ENCODE data around the gene ZNF578.
"Not testable (repeated sequence)": the region's sequence is repeated elsewhere in the genome, so short reads cannot be mapped to it uniquely, and the experiment has no call there.

Gene ZNF578
- total RNA-seq: 0 to 2.0 (median 0.52) reads per million in 9 experiments

GRCh38 chr19:52453324-52454094, at the start of gene ZNF578:
Gene ZNF578, plus strand, starts transcription at chr19:52453553. Its CDS starts 48,293 bp downstream, at chr19:52501846.
- Mint-ChIP-seq H3K27ac (peak within 1 kb of the TSS; percentile 26 to 67), H3K4me1 (ENCODE audit: low read depth in 2 of 2) (peaks cover 5 to 13% of the 10 kb centered on the region in 2 donors), H3K4me3 (peak within 1 kb of the TSS; percentile 83 to 85), H3K27me3 (peaks cover 0 to 5% of the 10 kb centered on the region in 2 donors), H3K36me3 (ENCODE audit: insufficient read depth) (peaks cover 13% of the 10 kb centered on the region), H3K9me3 (peaks cover 32 to 48% of the 10 kb centered on the region in 2 donors)
- DNase-seq: peak; percentile 33 to 39 (median 35)
- ATAC-seq (replicated peaks): peak; percentile 89

GRCh38 chr19:52410276-52410675, 43.1 kb upstream of the ZNF578 start:
- no peaks in the 10 kb centered on the region for H3K27me3 Mint-ChIP-seq
- H3K27ac Mint-ChIP-seq: no peak overlapping the region
- H3K4me3 Mint-ChIP-seq: no peak overlapping the region
- no peaks in the 10 kb centered on the region for H3K4me1 Mint-ChIP-seq (ENCODE audit: low read depth in 2 of 2)
- ATAC-seq (replicated peaks): no peak
- peaks cover 35% of the 10 kb centered on the region for H3K36me3 Mint-ChIP-seq (ENCODE audit: insufficient read depth)
- peaks cover 0 to 3% of the 10 kb centered on the region in 2 donors for H3K9me3 Mint-ChIP-seq
- DNase-seq: no peak

GRCh38 chr19:52415711-52416110, 37.6 kb upstream of the ZNF578 start:
- H3K27me3 Mint-ChIP-seq: no peaks in the 10 kb centered on the region
- H3K9me3 Mint-ChIP-seq: peaks cover 8 to 11% of the 10 kb centered on the region in 2 donors
- DNase-seq: no peak
- H3K4me3 Mint-ChIP-seq: no peak overlapping the region
- H3K36me3 Mint-ChIP-seq (ENCODE audit: insufficient read depth): no peaks in the 10 kb centered on the region
- H3K27ac Mint-ChIP-seq: no peak overlapping the region
- H3K4me1 Mint-ChIP-seq (ENCODE audit: low read depth in 2 of 2): no peaks in the 10 kb centered on the region
- no peak for ATAC-seq (replicated peaks)

DNA sequence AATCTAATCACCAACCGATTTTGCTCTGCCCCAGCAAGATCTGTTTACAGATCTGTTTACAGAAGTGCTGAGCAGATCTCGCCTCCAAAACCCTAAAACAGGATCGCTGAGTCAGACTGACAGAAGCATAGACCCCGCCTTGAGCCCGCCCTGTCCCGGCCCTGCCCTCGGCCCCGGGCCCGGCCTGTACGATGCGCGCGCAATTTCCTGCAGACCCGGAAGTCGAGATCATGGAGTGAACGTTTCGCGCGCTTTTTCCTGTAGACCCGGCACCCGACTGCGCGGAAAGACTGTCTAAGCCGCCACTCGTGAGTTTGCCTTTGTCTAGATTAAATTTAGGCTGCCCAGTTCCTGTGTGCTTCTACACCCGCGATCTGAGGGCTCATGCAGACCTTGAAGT, 24.4 kb upstream of the ZNF578 start, which contains the start of gene ZNF534:
Gene ZNF534, plus strand, starts transcription at position 212 of the 400 bp plus-strand sequence. CDS start 2,327 bp downstream, outside the sequence.
- Mint-ChIP-seq H3K27me3 (no peaks in the 10 kb centered on the region), H3K27ac (no peak within 1 kb of the TSS), H3K4me3 (no peak within 1 kb of the TSS), H3K9me3 (peaks cover 9 to 15% of the 10 kb centered on the region in 2 donors), H3K36me3 (ENCODE audit: insufficient read depth) (no peaks in the 10 kb centered on the region), H3K4me1 (ENCODE audit: low read depth in 2 of 2) (no peaks in the 10 kb centered on the region)
- DNase-seq: no peak
- ATAC-seq (replicated peaks): no peak

GRCh38 chr19:52442179-52442578, 11.2 kb upstream of the ZNF578 start:
- ATAC-seq (replicated peaks) (no peak), DNase-seq (no peak)
- Mint-ChIP-seq H3K27ac (no peak overlapping the region), H3K4me3 (no peak overlapping the region), H3K36me3 (ENCODE audit: insufficient read depth) (no peaks in the 10 kb centered on the region), H3K4me1 (ENCODE audit: low read depth in 2 of 2) (no peaks in the 10 kb centered on the region), H3K9me3 (peaks cover 16 to 32% of the 10 kb centered on the region in 2 donors), H3K27me3 (peaks cover 0 to 7% of the 10 kb centered on the region in 2 donors)

GRCh38 chr19:52444506-52444905, 8.8 kb upstream of the ZNF578 start:
- no peak overlapping the region for H3K4me3 Mint-ChIP-seq
- H3K4me1 Mint-ChIP-seq (ENCODE audit: low read depth in 2 of 2): no peaks in the 10 kb centered on the region
- no peak for DNase-seq
- no peaks in the 10 kb centered on the region for H3K36me3 Mint-ChIP-seq (ENCODE audit: insufficient read depth)
- peaks cover 10 to 31% of the 10 kb centered on the region in 2 donors for H3K9me3 Mint-ChIP-seq
- no peak for ATAC-seq (replicated peaks)
- peaks cover 0 to 5% of the 10 kb centered on the region in 2 donors for H3K27me3 Mint-ChIP-seq
- no peak overlapping the region for H3K27ac Mint-ChIP-seq

DNA sequence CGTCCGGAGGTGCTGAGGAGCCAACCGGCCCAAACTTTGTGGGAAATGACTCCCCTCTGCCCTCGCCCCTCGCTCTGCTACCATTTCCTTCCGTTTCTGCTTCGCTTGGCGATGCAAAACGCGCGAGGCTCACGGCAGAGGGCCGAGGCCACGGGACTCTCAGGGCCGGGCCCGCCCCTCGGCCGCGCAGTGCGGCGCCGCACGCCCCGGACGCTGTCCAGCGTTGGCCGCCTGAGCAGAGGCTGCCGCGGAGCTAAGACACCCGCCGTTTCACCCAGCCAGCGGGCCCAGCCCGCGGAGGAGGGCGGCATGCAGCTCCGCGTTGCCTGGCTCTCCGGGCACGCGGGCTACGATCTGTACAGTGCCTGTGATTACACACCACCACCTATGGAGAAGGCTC, 2.1 kb upstream of the ZNF578 start:
- no peak overlapping the region for H3K4me3 Mint-ChIP-seq
- no peak for DNase-seq

DNA sequence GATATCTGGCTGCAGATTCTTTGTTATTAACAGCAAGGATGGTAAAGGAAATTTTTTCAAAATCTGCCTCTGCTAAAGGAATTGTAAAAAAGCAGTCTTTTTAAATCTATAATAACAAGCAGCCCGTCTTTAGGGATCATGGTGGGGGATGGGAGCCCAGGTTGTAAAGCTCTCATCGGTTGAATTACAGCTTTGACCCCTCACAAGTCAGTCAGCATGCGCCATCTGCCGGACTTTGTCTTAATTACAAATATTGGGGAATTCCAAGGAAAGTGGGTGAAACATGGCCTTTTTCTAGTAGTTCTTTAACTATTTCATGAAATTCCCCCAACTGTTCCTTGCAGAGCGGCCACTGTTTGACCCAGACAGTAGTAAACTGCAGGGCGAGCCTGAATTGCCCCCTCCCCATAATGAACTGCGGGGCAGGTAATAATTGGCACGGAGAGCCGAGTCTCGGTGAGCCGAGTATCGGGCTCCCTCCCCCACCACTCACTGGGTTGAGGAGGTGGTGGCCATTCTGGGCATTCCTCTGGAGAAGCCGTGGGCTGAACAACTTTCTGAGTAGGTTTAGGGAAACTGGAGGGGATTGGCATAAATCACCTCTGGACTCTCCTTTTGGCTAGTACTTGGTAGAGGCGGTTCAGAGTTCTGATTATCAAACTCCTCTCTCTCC, 11.6 kb downstream of the ZNF578 start:
- no peak for ATAC-seq (replicated peaks)
- DNase-seq: no peak
- Mint-ChIP-seq H3K27me3 (no peaks in the 10 kb centered on the region), H3K4me3 (no peak overlapping the region), H3K36me3 (ENCODE audit: insufficient read depth) (no peaks in the 10 kb centered on the region), H3K27ac (no peak overlapping the region), H3K4me1 (ENCODE audit: low read depth in 2 of 2) (peaks cover 0 to 4% of the 10 kb centered on the region in 2 donors), H3K9me3 (peaks cover 13 to 17% of the 10 kb centered on the region in 2 donors)

More for the DNA sequence above, 2.1 kb upstream of the ZNF578 start:
- Mint-ChIP-seq H3K9me3 (peaks cover 25 to 49% of the 10 kb centered on the region in 2 donors), H3K27ac (no peak overlapping the region), H3K27me3 (peaks cover 0 to 5% of the 10 kb centered on the region in 2 donors), H3K36me3 (ENCODE audit: insufficient read depth) (no peaks in the 10 kb centered on the region), H3K4me1 (ENCODE audit: low read depth in 2 of 2) (peaks cover 5 to 12% of the 10 kb centered on the region in 2 donors)
- ATAC-seq (replicated peaks): no peak

DNA sequence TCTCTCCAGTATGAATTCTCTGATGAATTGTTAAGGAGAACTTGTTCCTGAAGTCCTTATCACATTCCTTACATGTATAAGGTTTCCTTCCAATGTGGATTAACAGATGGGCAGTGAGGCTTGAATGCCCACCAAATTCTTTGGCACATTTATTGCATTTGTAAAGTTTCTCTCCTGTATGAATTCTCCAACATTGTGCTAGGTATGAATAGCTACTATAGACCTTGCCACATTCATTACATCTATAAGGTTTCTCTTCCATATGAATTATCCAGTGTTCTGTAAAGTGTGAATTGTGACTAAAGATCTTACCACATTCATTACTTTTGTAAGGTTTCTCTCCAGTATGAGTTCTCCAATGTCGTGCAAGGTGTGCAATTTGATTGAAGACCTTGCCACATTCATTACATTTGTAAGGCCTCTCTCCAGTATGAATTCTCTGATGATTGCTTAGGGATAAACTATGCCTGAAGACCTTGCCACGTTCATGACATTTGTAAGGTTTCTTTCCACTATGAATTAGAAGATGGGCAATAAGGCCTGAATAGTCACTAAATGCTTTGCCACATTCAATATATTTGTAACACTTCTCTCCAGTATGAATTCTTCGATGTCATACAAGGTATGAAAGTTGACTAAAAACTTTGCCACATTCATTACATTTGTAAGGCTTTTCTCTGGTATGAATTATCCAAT, 20.4 kb downstream of the ZNF578 start:
- no peaks in the 10 kb centered on the region for H3K4me1 Mint-ChIP-seq (ENCODE audit: low read depth in 2 of 2)
- no peaks in the 10 kb centered on the region for H3K27me3 Mint-ChIP-seq
- ATAC-seq (replicated peaks) (no peak), DNase-seq (no peak)
- no peak overlapping the region for H3K4me3 Mint-ChIP-seq
- H3K36me3 Mint-ChIP-seq (ENCODE audit: insufficient read depth): no peaks in the 10 kb centered on the region
- H3K27ac Mint-ChIP-seq: no peak overlapping the region
- H3K9me3 Mint-ChIP-seq: peaks cover 26 to 28% of the 10 kb centered on the region in 2 donors

- Mint-ChIP-seq H3K4me3 (no peak overlapping the region), H3K9me3 (peaks cover 24 to 28% of the 10 kb centered on the region in 2 donors), H3K27me3 (no peaks in the 10 kb centered on the region), H3K27ac (no peak overlapping the region), H3K36me3 (ENCODE audit: insufficient read depth) (no peaks in the 10 kb centered on the region), H3K4me1 (ENCODE audit: low read depth in 2 of 2) (no peaks in the 10 kb centered on the region)
- DNase-seq: no peak
- no peak for ATAC-seq (replicated peaks)
These were observed 21.2 kb downstream of the ZNF578 start for GRCh38 chr19:52474351-52475127.

DNA sequence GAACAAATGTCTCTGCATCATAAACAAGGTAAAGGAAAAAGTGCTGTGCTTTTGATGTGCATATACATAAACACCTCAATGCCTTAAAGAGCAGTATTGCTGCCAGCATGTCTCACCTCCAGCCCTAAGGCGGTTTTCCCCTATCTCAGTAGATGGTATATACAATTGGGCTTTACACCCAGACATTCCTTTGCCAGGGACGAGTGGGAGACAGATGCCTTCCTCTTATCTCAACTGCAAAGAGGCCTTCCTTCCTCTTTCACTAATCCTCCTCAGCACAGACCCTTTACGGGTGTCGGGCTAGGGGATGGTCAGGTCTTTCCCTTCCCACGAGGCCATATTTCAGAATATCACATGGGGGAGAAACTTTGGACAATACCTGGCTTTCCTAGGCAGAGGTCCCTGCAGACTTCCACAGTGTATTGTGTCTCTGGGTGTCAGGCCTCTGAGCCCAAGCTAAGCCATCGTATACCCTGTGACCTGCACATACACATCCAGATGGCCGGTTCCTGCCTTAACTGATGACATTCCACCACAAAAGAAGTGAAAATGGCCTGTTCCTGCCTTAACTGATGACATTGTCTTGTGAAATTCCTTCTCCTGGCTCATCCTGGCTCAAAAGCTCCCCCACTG, 30.9 kb downstream of the ZNF578 start:
- Mint-ChIP-seq H3K27me3 (peaks cover 13 to 20% of the 10 kb centered on the region in 2 donors), H3K9me3 (peaks cover 7 to 11% of the 10 kb centered on the region in 2 donors)
- not testable (repeated sequence) for ATAC-seq (replicated peaks); H3K27ac Mint-ChIP-seq; H3K4me3 Mint-ChIP-seq; H3K36me3 Mint-ChIP-seq (ENCODE audit: insufficient read depth); H3K4me1 Mint-ChIP-seq (ENCODE audit: low read depth in 2 of 2); DNase-seq

DNA sequence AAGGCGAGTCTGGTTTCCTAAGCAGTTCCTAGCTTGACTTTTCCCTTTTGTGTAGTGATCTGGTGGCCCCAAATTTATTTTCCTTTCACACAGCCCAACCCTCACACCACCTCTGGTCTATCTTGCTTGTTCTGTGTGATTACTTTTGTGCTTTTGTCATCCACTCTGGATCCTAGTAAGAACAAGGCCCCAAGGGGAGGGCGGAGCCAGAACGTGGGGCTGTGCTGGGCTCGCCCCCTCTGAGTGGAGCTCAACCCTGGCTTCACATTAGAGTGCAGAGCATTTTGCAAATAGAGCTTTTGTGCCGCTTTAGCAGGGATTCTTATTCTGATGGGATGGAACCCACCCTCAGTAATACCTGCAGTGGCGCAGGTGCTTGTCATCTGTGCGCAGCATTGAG, 31.7 kb downstream of the ZNF578 start:
- not testable (repeated sequence) for H3K36me3 Mint-ChIP-seq (ENCODE audit: insufficient read depth); H3K4me3 Mint-ChIP-seq; DNase-seq; H3K4me1 Mint-ChIP-seq (ENCODE audit: low read depth in 2 of 2); H3K27ac Mint-ChIP-seq; ATAC-seq (replicated peaks)
- Mint-ChIP-seq H3K9me3 (peaks cover 7 to 11% of the 10 kb centered on the region in 2 donors), H3K27me3 (peaks cover 13 to 20% of the 10 kb centered on the region in 2 donors)

Data from effector memory CD8-positive, alpha-beta T cell (primary cell).